K562 (cell line): ENCODE results near the gene ABCA7. TPM values are rescaled to one million over a fixed set of nuclear protein-coding genes. Genes with fewer than 3 reads are reported as not detected.

Experiments used
- ATAC-seq: fragments of 200-7000 bp; cut with Tn5 transposase; 3 replicates; pipeline ENCODE4 v1.9.1; 2020; ENCODE audit warnings: moderate library complexity
- BruUV-seq: library from RNA; stranded (reverse); fragments of 400-500 nt; replicated peaks from 2 replicates; lab custom pipeline; 2021; lab: Mats Ljungman, UMichigan
- CTCF ChIA-PET: fragments of 300-600 bp; formaldehyde crosslinking; extraction: SDS; loops from one replicate; lab custom pipeline; 2021; ENCODE audit warnings: low intra/inter-chr PET ratio; lab: Yijun Ruan, JAX
- POLR2A ChIA-PET: fragments of 300-600, 350-650 bp; sonication (Branson Sonifier 250); formaldehyde crosslinking; extraction: SDS; loops from one replicate; lab custom pipeline; 2021; ENCODE audit warnings: antibody characterized with exemption, inconsistent platforms; lab: Yijun Ruan, JAX
- DNase-seq, 4 experiments: peaks; one replicate each; pipeline versions ENCODE4 v3.0.0 to v3.0.0-alpha.2; 2011 to 2018; ENCODE audit warnings: low spot score in 3 of 4, mixed read lengths in 3 of 4; ENCODE audit errors: extremely low read depth in 1 of 4
- FAIRE-seq: peaks from 2 replicates; lab custom pipeline; 2011; peaks lifted over from hg19 to GRCh38; lab: Jason Lieb, UNC
- H2AFZ ChIP-seq: 2 replicates; pipeline ENCODE4 v1.6.0; 2011; ENCODE audit warnings: low read depth, low read length, control low read depth, inconsistent platforms
- H3K27ac ChIP-seq: fragments of 200-600 bp; 3 replicates; pipeline ENCODE4 v1.8.0; 2011; ENCODE audit warnings: low read depth, mild to moderate bottlenecking, control low read depth, inconsistent platforms, low read length, moderate library complexity, mixed read lengths; ENCODE audit errors: extremely low read depth
- H3K27me3 ChIP-seq, 2 experiments: fragments of 300-600 bp in 1 of 2; 2 replicates in 1 of 2; 3 replicates in 1 of 2; pipeline versions ENCODE4 v1.6.0 to v1.8.0; 2011; ENCODE audit warnings: inconsistent platforms in 2 of 2, low read length in 2 of 2, mild to moderate bottlenecking in 1 of 2, mixed read lengths in 1 of 2, moderate library complexity in 1 of 2; ENCODE audit not compliant: control insufficient read depth in 2 of 2, insufficient read depth in 2 of 2
- H3K36me3 ChIP-seq: fragments of 300-600 bp; 3 replicates; pipeline ENCODE4 v1.8.0; 2011; ENCODE audit warnings: mild to moderate bottlenecking, low read length, inconsistent platforms; ENCODE audit not compliant: control insufficient read depth, insufficient read depth
- H3K4me1 ChIP-seq, 2 experiments: fragments of 200-600 bp in 1 of 2; replicated peaks in 1 of 2; 2 replicates in 1 of 2; 3 replicates in 1 of 2; pipeline versions ENCODE4 v1.5.1 to v1.8.0; 2011; ENCODE audit warnings: inconsistent platforms in 2 of 2, low read length in 2 of 2, mild to moderate bottlenecking in 1 of 2, mixed read lengths in 1 of 2, moderate library complexity in 1 of 2; ENCODE audit not compliant: control insufficient read depth in 2 of 2, insufficient read depth in 2 of 2
- H3K4me2 ChIP-seq: 2 replicates; pipeline ENCODE4 v1.6.1; 2011; ENCODE audit warnings: low read length, control low read depth, inconsistent platforms, mixed read lengths; ENCODE audit not compliant: insufficient read depth
- H3K4me3 ChIP-seq: fragments of 200-600 bp; sonication (generic), shearing (Covaris generic); 2 replicates; pipeline ENCODE4 v1.5.1; 2016; ENCODE audit warnings: control low read depth, inconsistent platforms
- H3K79me2 ChIP-seq: fragments of 200-600 bp; 3 replicates; pipeline ENCODE4 v1.8.0; 2011; ENCODE audit warnings: low read length, inconsistent platforms; ENCODE audit not compliant: control insufficient read depth, insufficient read depth
- H3K9ac ChIP-seq, 2 experiments: 2 replicates each; pipeline versions ENCODE4 v1.6.0 to v1.6.1; 2011; ENCODE audit warnings: low read depth in 2 of 2, low read length in 2 of 2, control low read depth in 1 of 2, inconsistent platforms in 1 of 2, mild to moderate bottlenecking in 1 of 2, mixed read lengths in 1 of 2; ENCODE audit not compliant: insufficient read depth in 1 of 2
- H3K9me1 ChIP-seq: one replicate; pipeline ENCODE4 v1.6.0; 2011; ENCODE audit warnings: inconsistent platforms, mild to moderate bottlenecking, low read length, moderate library complexity; ENCODE audit not compliant: control insufficient read depth, insufficient read depth
- H3K9me3 ChIP-seq: replicated peaks from 2 replicates; pipeline ENCODE4 v1.5.1; 2011; ENCODE audit warnings: low read depth, low read length, inconsistent platforms; ENCODE audit not compliant: control insufficient read depth, insufficient read depth
- H4K20me1 ChIP-seq: replicated peaks from 2 replicates; pipeline ENCODE4 v1.6.1; 2011; ENCODE audit warnings: low read length, inconsistent platforms, mixed read lengths; ENCODE audit not compliant: control insufficient read depth, insufficient read depth
- FIP1L1 ChIP-seq: fragments of 200-400 bp; formaldehyde crosslinking; IDR thresholded peaks from 2 replicates; pipeline ENCODE4 v1.6.1; 2018; ENCODE audit warnings: mild to moderate bottlenecking, low read depth, low read length; ENCODE audit not compliant: poor library complexity, severe bottlenecking
- HDAC3 ChIP-seq: fragments of 450-650 bp; IDR thresholded peaks from 2 replicates; pipeline ENCODE4 v1.6.1; 2018; ENCODE audit warnings: borderline replicate concordance, mild to moderate bottlenecking, moderate library complexity; ENCODE audit not compliant: partially characterized antibody
- NR3C1 ChIP-seq: sonication (generic); formaldehyde crosslinking; IDR thresholded peaks from 2 replicates; pipeline ENCODE4 v1.8.1; 2022; ENCODE audit warnings: missing genetic modification reagents
- SNRNP70 ChIP-seq: fragments of 200-400 bp; formaldehyde crosslinking; optimal IDR thresholded peaks from 2 replicates; pipeline ENCODE3; 2017; ENCODE audit warnings: low read depth, low read length
- ZNF324 ChIP-seq: fragments of 250-450 bp; sonication (Bioruptor Pico); IDR thresholded peaks from 2 replicates; pipeline ENCODE4 v1.4.0; 2020; ENCODE audit warnings: mild to moderate bottlenecking
- ZNF76 ChIP-seq: fragments of 250-450 bp; sonication (Bioruptor Pico); IDR thresholded peaks from 2 replicates; pipeline ENCODE4 v1.4.0; 2020; ENCODE audit warnings: mild to moderate bottlenecking, moderate library complexity, borderline replicate concordance
- ZNF766 ChIP-seq: fragments of 200-800 bp; sonication (Bioruptor generic); conservative IDR thresholded peaks from 2 replicates; pipeline ENCODE4 v1.6.1; 2016; ENCODE audit warnings: missing genetic modification characterization, missing compliant biosample characterization
- WGBS: fragments of 100-300 bp; shearing (Covaris generic); methylation state at CpG from one replicate; pipeline ENCODE4 v1.1.6; 2016; ENCODE audit warnings: low coverage, mixed read lengths; ENCODE audit not compliant: insufficient coverage; ENCODE audit errors: missing lambda C conversion rate; 5-methylcytosine and 5-hydroxymethylcytosine counted together
- in situ Hi-C: fragments of 300-500 bp; cut with MboI; formaldehyde crosslinking; loops from 4 replicates; pipeline ENCODE4 v1.15.0; 2018; ENCODE audit warnings: inconsistent platforms, mixed read lengths
- intact Hi-C: fragments of 100-400 bp; cut with micrococcal nuclease; formaldehyde crosslinking; loops from 2 replicates; pipeline ENCODE4 v1.14.2; 2022
- polyA plus RNA-seq, 8 experiments: library from polyadenylated mRNA; depleted of rRNA in 4 of 8; stranded (reverse) in 5 of 8; unstranded in 3 of 8; fragments of >200 nt; fragmentation: Nextera tagmentation in 2 of 8; fragmentation: Illumina TruSeq in 1 of 8; extraction: Ambion mirVana in 2 of 8; extraction: Trizol in 1 of 8; gene quantifications; 2 replicates each; pipeline versions ENCODE4 v1.2.1 to v1.2.3, GENCODE V29; 2011 to 2014; ENCODE audit warnings: inconsistent platforms in 1 of 8, missing spikeins in 1 of 8
- total RNA-seq, 7 experiments: library from RNA; depleted of rRNA in 6 of 7; stranded (reverse); fragments of >200 nt in 6 of 7; fragmentation: Illumina TruSeq in 2 of 7; extraction: Trizol in 2 of 7; gene quantifications; 2 replicates each; pipeline versions ENCODE4 v1.2.1 to v1.2.3, GENCODE V29; 2011 to 2021; ENCODE audit warnings: low replicate concordance in 1 of 7
- TF ChIP-seq, protein P1 (sequence below): fragments of 250-450 bp; sonication (Bioruptor Pico); IDR thresholded peaks from 2 replicates; pipeline ENCODE4 v1.8.0; 2022; ENCODE audit warnings: inconsistent platforms
- TF ChIP-seq, protein P2 (sequence below): fragments of 250-450 bp; sonication (Bioruptor Pico); IDR thresholded peaks from 2 replicates; pipeline ENCODE4 v1.4.0; 2020; ENCODE audit warnings: mild to moderate bottlenecking, moderate library complexity

The ABCA7 gene
- total and polyA plus RNA-seq, 9 of the 15 experiments (the other 6 are each of a cell fraction or from before 2014, with no cell fraction given), result 2.3 to 96.1 (median 31.2) TPM

DNA sequence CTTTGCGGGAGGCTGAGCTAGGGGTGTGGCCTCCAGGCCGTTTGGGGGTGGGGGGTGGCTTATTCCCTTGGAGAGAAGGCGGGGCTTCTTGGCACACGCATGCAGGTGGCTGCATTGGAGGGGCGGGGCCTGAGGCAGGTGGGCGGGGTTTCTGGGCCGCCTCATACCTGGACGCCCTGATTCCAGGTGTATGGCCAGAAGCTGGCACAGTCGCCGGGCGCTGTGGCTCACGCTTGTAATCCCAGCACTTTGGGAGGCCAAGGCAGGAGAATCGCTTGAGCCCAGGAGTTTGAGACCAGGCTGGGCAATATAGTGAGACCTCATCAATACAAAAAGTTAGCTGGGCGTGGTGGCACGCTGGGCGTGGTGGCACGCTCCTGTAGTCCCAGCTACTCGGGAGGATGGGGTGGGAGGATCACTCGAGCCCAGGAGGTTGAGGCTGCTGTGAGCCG, 7.8 kb downstream of the ABCA7 start:
- BruUV-seq, result no TSS peak
- FAIRE-seq (no peak), DNase-seq (peak in 1 of 4 experiments; percentile 40), ATAC-seq (no peak)
- WGBS, result 93% methylated on average over 14 of the region's 20 CpGs
- Histone ChIP-seq H3K9me1 (no peaks in the 10 kb centered on the region), H3K9ac (no peak overlapping the region), H3K27ac (no peak overlapping the region), H3K4me3 (no peak overlapping the region), H3K4me1 (peaks cover 11 to 64% of the 10 kb centered on the region in 2 experiments), H3K9me3 (no peaks in the 10 kb centered on the region), H3K79me2 (peaks cover 21% of the 10 kb centered on the region), H4K20me1 (no peaks in the 10 kb centered on the region), H3K36me3 (peaks cover 62% of the 10 kb centered on the region; the same call in 2 of the 3 replicates), H3K4me2 (no peak overlapping the region), H3K27me3 (no peaks in the 10 kb centered on the region), H2AFZ (no peak overlapping the region)
- ChIA-PET CTCF (no interaction called here), POLR2A (interaction anchor here (1.2 kb wide), 1 partner anchor 10 kb away, joined by 3 read pairs; no protein-coding TSS in a partner anchor)
- intact Hi-C loops (no loop called here), in situ Hi-C loops (no loop called here)
- TF ChIP-seq SNRNP70 (no peak), FIP1L1 (no peak), ZNF766 (CRISPR knock-in tag) (no peak), NR3C1 (CRISPR knock-in tag) (no peak), ZNF76 (CRISPR knock-in tag) (no peak), HDAC3 (no peak), ZNF324 (CRISPR knock-in tag) (no peak)
- TF ChIP-seq, protein P1, sequence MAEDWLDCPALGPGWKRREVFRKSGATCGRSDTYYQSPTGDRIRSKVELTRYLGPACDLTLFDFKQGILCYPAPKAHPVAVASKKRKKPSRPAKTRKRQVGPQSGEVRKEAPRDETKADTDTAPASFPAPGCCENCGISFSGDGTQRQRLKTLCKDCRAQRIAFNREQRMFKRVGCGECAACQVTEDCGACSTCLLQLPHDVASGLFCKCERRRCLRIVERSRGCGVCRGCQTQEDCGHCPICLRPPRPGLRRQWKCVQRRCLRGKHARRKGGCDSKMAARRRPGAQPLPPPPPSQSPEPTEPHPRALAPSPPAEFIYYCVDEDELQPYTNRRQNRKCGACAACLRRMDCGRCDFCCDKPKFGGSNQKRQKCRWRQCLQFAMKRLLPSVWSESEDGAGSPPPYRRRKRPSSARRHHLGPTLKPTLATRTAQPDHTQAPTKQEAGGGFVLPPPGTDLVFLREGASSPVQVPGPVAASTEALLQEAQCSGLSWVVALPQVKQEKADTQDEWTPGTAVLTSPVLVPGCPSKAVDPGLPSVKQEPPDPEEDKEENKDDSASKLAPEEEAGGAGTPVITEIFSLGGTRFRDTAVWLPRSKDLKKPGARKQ (CRISPR knock-in tag), result no peak
- TF ChIP-seq, protein P2, sequence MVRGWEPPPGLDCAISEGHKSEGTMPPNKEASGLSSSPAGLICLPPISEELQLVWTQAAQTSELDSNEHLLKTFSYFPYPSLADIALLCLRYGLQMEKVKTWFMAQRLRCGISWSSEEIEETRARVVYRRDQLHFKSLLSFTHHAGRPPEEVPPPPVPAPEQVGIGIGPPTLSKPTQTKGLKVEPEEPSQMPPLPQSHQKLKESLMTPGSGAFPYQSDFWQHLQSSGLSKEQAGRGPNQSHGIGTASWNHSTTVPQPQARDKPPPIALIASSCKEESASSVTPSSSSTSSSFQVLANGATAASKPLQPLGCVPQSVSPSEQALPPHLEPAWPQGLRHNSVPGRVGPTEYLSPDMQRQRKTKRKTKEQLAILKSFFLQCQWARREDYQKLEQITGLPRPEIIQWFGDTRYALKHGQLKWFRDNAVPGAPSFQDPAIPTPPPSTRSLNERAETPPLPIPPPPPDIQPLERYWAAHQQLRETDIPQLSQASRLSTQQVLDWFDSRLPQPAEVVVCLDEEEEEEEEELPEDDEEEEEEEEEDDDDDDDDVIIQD (CRISPR knock-in tag), result no peak
